ENCODE data around the gene SV2B.

- TF ChIP-seq CTCF (conservative IDR thresholded peaks at IDR 0.05): no peak
- TF ChIP-seq ZFX (IDR thresholded peaks at IDR 0.05): no peak
Measured at GRCh38 chr15:91148243-91148642, 48.2 kb downstream of the SV2B start.

Measured in C4-2B (cell line).